Measurements from ENCODE around the gene JAKMIP2.
A peak's percentile ranks its signal among the peaks of the same experiment; 100 is the strongest.
"Not testable (repeated sequence)": the region's sequence is repeated elsewhere in the genome, so short reads cannot be mapped to it uniquely, and the experiment has no call there.

The JAKMIP2 gene

GRCh38 chr5:147586832-147587231 lies 195.7 kb downstream of the JAKMIP2 start:
- in situ Hi-C loops (cut with HindIII; ENCODE audit: low pct_ligation_motif_present, low pct_unique_long_range_greater_than_20kb, low sequenced_read_pairs) = no loop called here
- no peak for DNase-seq

GRCh38 chr5:147586221-147586620 lies 196.3 kb downstream of the JAKMIP2 start:
- in situ Hi-C loops (cut with HindIII; ENCODE audit: low pct_ligation_motif_present, low pct_unique_long_range_greater_than_20kb, low sequenced_read_pairs) = no loop called here
- no peak for DNase-seq

DNA sequence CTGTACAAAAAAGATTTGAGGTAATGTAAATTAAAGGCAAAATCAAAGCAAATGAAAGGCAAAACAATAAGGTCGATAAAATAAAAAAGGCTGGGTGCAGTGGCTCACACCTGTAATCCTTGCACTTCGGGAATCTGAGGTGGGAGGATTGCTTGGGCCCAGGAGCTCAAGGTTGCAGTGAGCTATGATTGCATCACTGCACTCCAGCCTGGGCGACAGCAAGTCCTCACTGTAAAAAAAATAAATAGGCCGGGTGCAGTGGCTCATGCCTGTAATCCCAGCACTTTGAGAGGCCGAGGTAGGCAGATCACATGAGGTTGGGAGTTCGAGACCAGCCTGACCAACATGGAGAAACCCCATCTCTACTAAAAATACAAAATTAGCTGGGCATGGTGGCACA lies 200.3 kb downstream of the JAKMIP2 start:
- in situ Hi-C loops (cut with HindIII; ENCODE audit: low pct_ligation_motif_present, low pct_unique_long_range_greater_than_20kb, low sequenced_read_pairs); DNase-seq: not testable (repeated sequence)

GRCh38 chr5:147580418-147580817 lies 202.1 kb downstream of the JAKMIP2 start:
- in situ Hi-C loops (cut with HindIII; ENCODE audit: low pct_ligation_motif_present, low pct_unique_long_range_greater_than_20kb, low sequenced_read_pairs); DNase-seq: not testable (repeated sequence)

- in situ Hi-C loops (cut with HindIII; ENCODE audit: low pct_ligation_motif_present, low pct_unique_long_range_greater_than_20kb, low sequenced_read_pairs) = no loop called here
- peak; percentile 49 for DNase-seq
Measured at GRCh38 chr5:147578228-147579024, 204.1 kb downstream of the JAKMIP2 start.

GRCh38 chr5:147576646-147577535 lies 205.6 kb downstream of the JAKMIP2 start:
- in situ Hi-C loops (cut with HindIII; ENCODE audit: low pct_ligation_motif_present, low pct_unique_long_range_greater_than_20kb, low sequenced_read_pairs) = no loop called here
- DNase-seq = no peak

GRCh38 chr5:147575598-147575997 lies 206.9 kb downstream of the JAKMIP2 start:
- DNase-seq = no peak
- in situ Hi-C loops (cut with HindIII; ENCODE audit: low pct_ligation_motif_present, low pct_unique_long_range_greater_than_20kb, low sequenced_read_pairs) = no loop called here

DNA sequence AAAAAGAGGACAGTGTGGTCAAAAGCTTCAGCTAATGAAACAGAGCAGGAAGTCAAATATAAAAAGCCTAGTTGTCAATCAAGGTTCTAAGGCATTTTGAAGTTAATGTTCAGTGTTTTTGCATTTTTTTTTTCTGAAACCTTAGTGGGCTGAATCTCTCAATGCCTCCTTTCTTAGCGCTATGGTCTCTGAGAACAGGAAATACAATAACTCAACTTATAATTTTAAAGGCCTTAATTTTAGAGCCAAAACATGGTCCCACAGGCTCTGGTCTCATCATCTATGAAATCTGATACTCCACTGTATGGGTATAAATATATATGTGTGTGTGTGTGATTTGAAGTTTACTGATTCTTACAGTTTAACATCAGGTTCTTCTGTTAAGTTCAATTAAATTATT lies 209.3 kb downstream of the JAKMIP2 start:
- in situ Hi-C loops (cut with HindIII; ENCODE audit: low pct_ligation_motif_present, low pct_unique_long_range_greater_than_20kb, low sequenced_read_pairs) = loop anchor here (25.0 kb wide), 1 partner anchor 111 kb away; no protein-coding TSS in a partner anchor
- DNase-seq = no peak

- DNase-seq = no peak
- in situ Hi-C loops (cut with HindIII; ENCODE audit: low pct_ligation_motif_present, low pct_unique_long_range_greater_than_20kb, low sequenced_read_pairs) = loop anchor here (25.0 kb wide), 1 partner anchor 107 kb away; no protein-coding TSS in a partner anchor
Measured at GRCh38 chr5:147568710-147569406, 213.7 kb downstream of the JAKMIP2 start.

DNA sequence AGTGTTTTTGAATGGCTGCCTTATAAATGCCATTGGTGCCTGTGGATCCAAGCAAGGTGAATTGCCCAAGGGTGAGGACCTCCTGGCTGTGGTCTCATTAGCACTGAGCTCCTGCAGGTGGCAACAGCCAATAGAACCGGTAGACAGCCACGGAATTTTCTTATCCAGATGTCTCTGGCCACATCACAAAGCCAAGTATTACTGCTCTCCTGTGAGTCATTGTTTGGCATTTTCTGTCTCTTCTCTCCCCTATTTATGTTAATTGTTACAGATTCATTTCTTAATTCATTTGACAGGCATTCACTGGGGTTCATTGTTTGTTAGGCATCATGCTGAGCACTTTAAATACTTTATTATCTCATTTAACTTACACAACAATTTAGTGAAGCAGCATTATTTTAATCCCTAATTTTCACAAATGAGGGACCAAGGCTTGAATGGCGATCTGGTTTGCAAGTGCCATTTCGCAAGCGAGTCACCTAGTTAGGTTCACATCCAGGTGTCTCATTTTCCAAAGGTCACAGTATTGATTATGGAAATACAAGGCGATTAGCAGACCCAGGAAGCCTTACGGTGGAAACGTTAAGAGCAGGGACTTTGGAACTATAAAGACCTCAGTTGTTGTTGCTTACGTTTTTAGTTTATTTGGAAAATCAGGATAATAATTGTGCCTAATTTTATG lies 214.5 kb downstream of the JAKMIP2 start:
- in situ Hi-C loops (cut with HindIII; ENCODE audit: low pct_ligation_motif_present, low pct_unique_long_range_greater_than_20kb, low sequenced_read_pairs) = loop anchor here (25.0 kb wide), 1 partner anchor 106 kb away; no protein-coding TSS in a partner anchor
- no peak for DNase-seq

GRCh38 chr5:147565524-147565923 lies 217.0 kb downstream of the JAKMIP2 start:
- no peak for DNase-seq
- in situ Hi-C loops (cut with HindIII; ENCODE audit: low pct_ligation_motif_present, low pct_unique_long_range_greater_than_20kb, low sequenced_read_pairs) = loop anchor here (25.0 kb wide), 1 partner anchor 103 kb away; no protein-coding TSS in a partner anchor

DNA sequence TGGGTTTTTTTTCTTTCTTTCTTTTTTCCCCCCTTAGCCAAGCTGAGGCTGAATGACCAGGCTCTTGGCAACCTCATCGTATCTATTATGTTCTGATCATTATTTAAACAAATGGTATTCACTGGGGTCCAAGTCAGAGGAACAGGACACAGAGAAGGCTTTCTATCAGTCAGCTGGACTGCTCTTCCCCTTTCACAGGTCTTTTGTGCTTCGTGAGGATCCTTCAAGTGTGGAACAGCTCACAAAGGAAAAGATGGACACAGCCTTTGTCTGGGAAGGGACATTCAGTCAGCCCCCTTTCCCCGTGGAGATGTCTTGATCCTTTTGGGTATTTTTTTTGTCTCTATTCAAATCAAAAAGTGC lies 218.4 kb downstream of the JAKMIP2 start:
- no peak for DNase-seq
- in situ Hi-C loops (cut with HindIII; ENCODE audit: low pct_ligation_motif_present, low pct_unique_long_range_greater_than_20kb, low sequenced_read_pairs) = loop anchor here (25.0 kb wide), 1 partner anchor 102 kb away; no protein-coding TSS in a partner anchor

DNA sequence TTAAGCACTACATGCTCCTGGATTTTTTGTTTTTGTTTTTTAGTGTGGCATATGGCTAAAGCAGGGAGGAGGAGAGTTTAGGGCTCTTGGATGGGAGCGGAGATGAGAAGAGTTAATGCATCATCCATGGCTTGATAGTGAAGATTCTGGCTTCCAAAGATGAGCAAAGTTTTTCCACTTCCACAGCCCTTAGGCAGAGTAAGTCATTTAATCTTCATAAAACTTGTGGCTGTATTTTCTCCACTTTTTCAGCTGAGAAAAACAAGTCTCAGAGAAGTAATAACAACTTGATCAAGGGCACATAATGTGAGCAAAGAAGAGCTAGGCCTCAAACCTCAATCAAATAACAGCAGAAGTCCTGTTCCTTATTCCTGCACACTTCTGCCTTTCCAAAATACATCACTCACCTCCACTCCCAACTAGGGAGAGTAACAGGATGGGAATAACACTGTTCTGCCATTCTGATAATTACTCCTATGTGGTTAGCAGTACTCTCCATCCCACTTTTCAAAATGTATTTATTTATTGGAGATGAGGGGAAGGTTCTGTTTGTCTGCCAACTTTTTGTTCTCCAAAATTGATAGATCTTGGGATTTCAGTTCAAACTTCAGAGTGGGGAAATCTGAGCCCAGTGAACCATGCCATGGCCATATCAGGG lies 218.9 kb downstream of the JAKMIP2 start:
- in situ Hi-C loops (cut with HindIII; ENCODE audit: low pct_ligation_motif_present, low pct_unique_long_range_greater_than_20kb, low sequenced_read_pairs) = loop anchor here (25.0 kb wide), 1 partner anchor 101 kb away; no protein-coding TSS in a partner anchor
- DNase-seq = no peak

DNA sequence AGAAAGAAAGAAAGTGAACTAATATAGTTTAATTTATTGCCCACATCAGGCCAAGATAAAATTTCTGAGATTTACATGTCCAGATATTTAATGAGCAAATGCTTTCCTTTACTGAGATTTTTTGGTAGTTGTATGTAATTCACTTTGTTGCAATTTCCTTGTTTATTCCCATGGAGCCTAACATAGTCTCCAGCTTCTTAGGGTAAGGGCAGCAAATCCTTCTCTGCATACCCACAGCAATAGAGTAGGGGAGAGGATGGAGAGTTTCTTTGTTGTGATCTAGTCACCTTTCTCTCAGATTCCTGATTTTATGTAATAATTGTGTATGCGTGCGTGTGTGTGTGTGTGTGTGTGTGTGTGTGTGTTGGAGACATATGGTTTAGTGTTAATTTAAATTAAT lies 221.1 kb downstream of the JAKMIP2 start:
- in situ Hi-C loops (cut with HindIII; ENCODE audit: low pct_ligation_motif_present, low pct_unique_long_range_greater_than_20kb, low sequenced_read_pairs) = loop anchor here (25.0 kb wide), 1 partner anchor 99 kb away; no protein-coding TSS in a partner anchor
- no peak for DNase-seq

- no peak for DNase-seq
- in situ Hi-C loops (cut with HindIII; ENCODE audit: low pct_ligation_motif_present, low pct_unique_long_range_greater_than_20kb, low sequenced_read_pairs) = loop anchor here (25.0 kb wide), 1 partner anchor 99 kb away; no protein-coding TSS in a partner anchor
Measured at GRCh38 chr5:147560718-147561331, 221.7 kb downstream of the JAKMIP2 start.

- no peak for DNase-seq
- in situ Hi-C loops (cut with HindIII; ENCODE audit: low pct_ligation_motif_present, low pct_unique_long_range_greater_than_20kb, low sequenced_read_pairs) = loop anchor here (25.0 kb wide), 1 partner anchor 97 kb away; no protein-coding TSS in a partner anchor
Measured at GRCh38 chr5:147559749-147560148, 222.8 kb downstream of the JAKMIP2 start.

GRCh38 chr5:147558826-147559225 lies 223.7 kb downstream of the JAKMIP2 start:
- peak; percentile 54 for DNase-seq
- in situ Hi-C loops (cut with HindIII; ENCODE audit: low pct_ligation_motif_present, low pct_unique_long_range_greater_than_20kb, low sequenced_read_pairs) = loop anchor here (25.0 kb wide), 1 partner anchor 97 kb away; no protein-coding TSS in a partner anchor

Data from ACHN (cell line).